ENCODE data around the gene PIM3. TPM values are rescaled to one million over a fixed set of nuclear protein-coding genes. Genes with fewer than 3 reads are reported as not detected.
"Not testable (repeated sequence)": the region's sequence is repeated elsewhere in the genome, so short reads cannot be mapped to it uniquely, and the experiment has no call there.

PIM3 gene
- total RNA-seq, 2 donors from 2014 or later = 54.0 to 112 TPM

- TF ChIP-seq, protein P1, sequence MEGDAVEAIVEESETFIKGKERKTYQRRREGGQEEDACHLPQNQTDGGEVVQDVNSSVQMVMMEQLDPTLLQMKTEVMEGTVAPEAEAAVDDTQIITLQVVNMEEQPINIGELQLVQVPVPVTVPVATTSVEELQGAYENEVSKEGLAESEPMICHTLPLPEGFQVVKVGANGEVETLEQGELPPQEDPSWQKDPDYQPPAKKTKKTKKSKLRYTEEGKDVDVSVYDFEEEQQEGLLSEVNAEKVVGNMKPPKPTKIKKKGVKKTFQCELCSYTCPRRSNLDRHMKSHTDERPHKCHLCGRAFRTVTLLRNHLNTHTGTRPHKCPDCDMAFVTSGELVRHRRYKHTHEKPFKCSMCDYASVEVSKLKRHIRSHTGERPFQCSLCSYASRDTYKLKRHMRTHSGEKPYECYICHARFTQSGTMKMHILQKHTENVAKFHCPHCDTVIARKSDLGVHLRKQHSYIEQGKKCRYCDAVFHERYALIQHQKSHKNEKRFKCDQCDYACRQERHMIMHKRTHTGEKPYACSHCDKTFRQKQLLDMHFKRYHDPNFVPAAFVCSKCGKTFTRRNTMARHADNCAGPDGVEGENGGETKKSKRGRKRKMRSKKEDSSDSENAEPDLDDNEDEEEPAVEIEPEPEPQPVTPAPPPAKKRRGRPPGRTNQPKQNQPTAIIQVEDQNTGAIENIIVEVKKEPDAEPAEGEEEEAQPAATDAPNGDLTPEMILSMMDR (IDR thresholded peaks at IDR 0.05) = no peak
- no peaks in the 10 kb centered on the region for H3K36me3 ChIP-seq
- no peak overlapping the region for H3K4me3 ChIP-seq
- H3K27ac ChIP-seq = no peak overlapping the region
- DNase-seq (ENCODE audit: low spot score) (no peak), ATAC-seq (ENCODE audit: insufficient number of reproducible peaks, low FRiP score, low read depth) (no peak)
- H3K4me1 ChIP-seq (ENCODE audit: control insufficient read depth in 1 of 2, low read depth in 2 of 2) = peaks cover 11% of the 10 kb centered on the region in 2 donors
- no peaks in the 10 kb centered on the region for H3K9me3 ChIP-seq
- H3K27me3 ChIP-seq (replicated peaks; ENCODE audit: insufficient read depth) = no peaks in the 10 kb centered on the region
These were observed 18.9 kb upstream of the PIM3 start for GRCh38 chr22:49941507-49942316.

- ATAC-seq (ENCODE audit: insufficient number of reproducible peaks, low FRiP score, low read depth) (no peak), DNase-seq (ENCODE audit: low spot score) (no peak)
- Histone ChIP-seq H3K36me3 (no peaks in the 10 kb centered on the region), H3K9me3 (no peaks in the 10 kb centered on the region), H3K4me3 (no peak overlapping the region), H3K27ac (no peak overlapping the region), H3K4me1 (ENCODE audit: control insufficient read depth in 1 of 2, low read depth in 2 of 2) (no peaks in the 10 kb centered on the region), H3K27me3 (replicated peaks; ENCODE audit: insufficient read depth) (no peaks in the 10 kb centered on the region)
- TF ChIP-seq, protein P1 (IDR thresholded peaks at IDR 0.05) = no peak
These were observed 17.8 kb upstream of the PIM3 start for GRCh38 chr22:49942565-49943404.

- no peaks in the 10 kb centered on the region for H3K27me3 ChIP-seq (replicated peaks; ENCODE audit: insufficient read depth)
- H3K36me3 ChIP-seq = no peaks in the 10 kb centered on the region
- H3K9me3 ChIP-seq = no peaks in the 10 kb centered on the region
- H3K4me1 ChIP-seq (ENCODE audit: control insufficient read depth in 1 of 2, low read depth in 2 of 2) = no peaks in the 10 kb centered on the region
- no peak for DNase-seq (ENCODE audit: low spot score)
- no peak for ATAC-seq (ENCODE audit: insufficient number of reproducible peaks, low FRiP score, low read depth)
- TF ChIP-seq, protein P1 (IDR thresholded peaks at IDR 0.05) = no peak
- H3K4me3 ChIP-seq = no peak overlapping the region
- H3K27ac ChIP-seq = no peak overlapping the region
These were observed 17.2 kb upstream of the PIM3 start for GRCh38 chr22:49943405-49943765.

- H3K4me3 ChIP-seq = no peak overlapping the region
- no peaks in the 10 kb centered on the region for H3K36me3 ChIP-seq
- TF ChIP-seq, protein P1 (IDR thresholded peaks at IDR 0.05) = no peak
- no peak for DNase-seq (ENCODE audit: low spot score)
- H3K27me3 ChIP-seq (replicated peaks; ENCODE audit: insufficient read depth) = no peaks in the 10 kb centered on the region
- no peak for ATAC-seq (ENCODE audit: insufficient number of reproducible peaks, low FRiP score, low read depth)
- no peaks in the 10 kb centered on the region for H3K9me3 ChIP-seq
- H3K4me1 ChIP-seq (ENCODE audit: control insufficient read depth in 1 of 2, low read depth in 2 of 2) = no peaks in the 10 kb centered on the region
- no peak overlapping the region for H3K27ac ChIP-seq
These were observed 16.7 kb upstream of the PIM3 start for GRCh38 chr22:49943771-49944398.

GRCh38 chr22:49944399-49944891, 16.1 kb upstream of the PIM3 start:
- H3K36me3 ChIP-seq = no peaks in the 10 kb centered on the region
- DNase-seq (ENCODE audit: low spot score) (no peak), ATAC-seq (ENCODE audit: insufficient number of reproducible peaks, low FRiP score, low read depth) (no peak)
- H3K4me1 ChIP-seq (ENCODE audit: control insufficient read depth in 1 of 2, low read depth in 2 of 2) = no peaks in the 10 kb centered on the region
- no peak overlapping the region for H3K27ac ChIP-seq
- no peak overlapping the region for H3K4me3 ChIP-seq
- TF ChIP-seq, protein P1 (IDR thresholded peaks at IDR 0.05) = no peak
- no peaks in the 10 kb centered on the region for H3K27me3 ChIP-seq (replicated peaks; ENCODE audit: insufficient read depth)
- H3K9me3 ChIP-seq = no peaks in the 10 kb centered on the region

- H3K4me1 ChIP-seq (ENCODE audit: control insufficient read depth in 1 of 2, low read depth in 2 of 2); H3K36me3 ChIP-seq; H3K27ac ChIP-seq; H3K4me3 ChIP-seq; DNase-seq (ENCODE audit: low spot score); ATAC-seq (ENCODE audit: insufficient number of reproducible peaks, low FRiP score, low read depth); H3K27me3 ChIP-seq (replicated peaks; ENCODE audit: insufficient read depth); H3K9me3 ChIP-seq: not testable (repeated sequence)
These were observed 15.4 kb upstream of the PIM3 start for GRCh38 chr22:49945042-49945794.
